A549 (cell line): Measurements from ENCODE around the gene PTGES. TPM values are rescaled to one million over a fixed set of nuclear protein-coding genes. Genes with fewer than 3 reads are reported as not detected.

Experiments
- ATAC-seq, 2 experiments: fragments of 200-7000 bp in 1 of 2; fragments of >200 bp in 1 of 2; cut with Nextera tagmentation in 1 of 2; cut with Tn5 transposase in 1 of 2; 3 replicates each; pipeline versions ENCODE4 v1.8.0 to v1.9.1; 2018 to 2020; ENCODE audit warnings: mild to moderate bottlenecking in 1 of 2, moderate library complexity in 1 of 2
- CTCF ChIA-PET: fragments of 300-600 bp; sonication (Branson Sonifier 250); formaldehyde crosslinking; extraction: SDS; loops from one replicate; lab custom pipeline; 2021; ENCODE audit warnings: antibody characterized with exemption, inconsistent platforms; lab: Yijun Ruan, JAX
- POLR2A ChIA-PET: fragments of 350-600 bp; formaldehyde crosslinking; extraction: SDS; loops from one replicate; lab custom pipeline; 2021; ENCODE audit warnings: antibody characterized with exemption, inconsistent platforms; lab: Yijun Ruan, JAX
- DNase-seq, 2 experiments: peaks; one replicate each; pipeline versions ENCODE4 v3.0.0 to v3.0.0-alpha.2; 2011 to 2016; ENCODE audit warnings: low read depth in 1 of 2, low spot score in 1 of 2
- FAIRE-seq: peaks from 2 replicates; lab custom pipeline; 2011; peaks lifted over from hg19 to GRCh38; lab: Jason Lieb, UNC
- H3K27ac ChIP-seq, 2 experiments: fragments of >200 bp; sonication (Bioruptor Twin); formaldehyde crosslinking; 3 replicates each; pipeline ENCODE4 v1.5.1; 2016 to 2017
- H3K4me1 ChIP-seq: fragments of >200 bp; sonication (Bioruptor Twin); formaldehyde crosslinking; 3 replicates; pipeline ENCODE4 v1.6.1; 2016
- H3K4me2 ChIP-seq: fragments of >200 bp; sonication (Bioruptor Twin); formaldehyde crosslinking; 3 replicates; pipeline ENCODE4 v1.6.1; 2016
- H3K4me3 ChIP-seq: fragments of >200 bp; sonication (Bioruptor Twin); formaldehyde crosslinking; 3 replicates; pipeline ENCODE4 v1.5.1; 2016
- H3K9me3 ChIP-seq: fragments of >200 bp; sonication (Bioruptor Twin); formaldehyde crosslinking; 3 replicates; pipeline ENCODE4 v1.6.1; 2016
- ATOH8 ChIP-seq: fragments of 250-450 bp; sonication (Bioruptor Pico); IDR thresholded peaks from 2 replicates; pipeline ENCODE4 v1.5.0; 2020; ENCODE audit warnings: low read depth, mild to moderate bottlenecking, moderate library complexity
- BCL3 ChIP-seq: fragments of >200 bp; sonication (Bioruptor Twin); formaldehyde crosslinking; IDR thresholded peaks from 3 replicates; pipeline ENCODE4 v1.6.1; 2016
- BHLHE40 ChIP-seq: IDR thresholded peaks from 2 replicates; pipeline ENCODE4 v1.6.1; 2012; ENCODE audit warnings: low read depth, low read length, inconsistent platforms
- CEBPB ChIP-seq, 2 experiments: fragments of >200 bp in 1 of 2; sonication (Bioruptor Twin) in 1 of 2; formaldehyde crosslinking in 1 of 2; IDR thresholded peaks; 2 replicates each; pipeline ENCODE4 v1.6.1; 2012 to 2016
- CHD2 ChIP-seq: fragments of 150-350 bp; IDR thresholded peaks from 2 replicates; pipeline ENCODE4 v1.6.1; 2014; ENCODE audit warnings: low read length; ENCODE audit not compliant: partially characterized antibody
- EHF ChIP-seq: fragments of 250-450 bp; sonication (Bioruptor Pico); IDR thresholded peaks from 2 replicates; pipeline ENCODE4 v1.5.0; 2020; ENCODE audit warnings: mild to moderate bottlenecking
- EP300 ChIP-seq, 2 experiments: fragments of >200 bp; sonication (Bioruptor Twin); formaldehyde crosslinking; IDR thresholded peaks; 2 replicates in 1 of 2; 3 replicates in 1 of 2; pipeline ENCODE4 v1.6.1; 2016 to 2017
- ESRRA ChIP-seq: fragments of 150-350 bp; IDR thresholded peaks from 2 replicates; pipeline ENCODE4 v1.6.1; 2014; ENCODE audit warnings: mild to moderate bottlenecking, low read length, borderline replicate concordance
- FOSB ChIP-seq: fragments of 250-450 bp; sonication (Bioruptor Pico); IDR thresholded peaks from 2 replicates; pipeline ENCODE4 v1.5.0; 2020; ENCODE audit warnings: mild to moderate bottlenecking, moderate library complexity
- FOSL2 ChIP-seq, 2 experiments: fragments of 450-650 bp in 1 of 2; fragments of >200 bp in 1 of 2; sonication (Bioruptor Twin) in 1 of 2; formaldehyde crosslinking; IDR thresholded peaks; 2 replicates each; pipeline versions ENCODE4 v1.5.0 to v1.6.1; 2016 to 2020; ENCODE audit warnings: mild to moderate bottlenecking in 1 of 2, moderate library complexity in 1 of 2
- GATA3 ChIP-seq: IDR thresholded peaks from 2 replicates; pipeline ENCODE4 v1.6.1; 2012; ENCODE audit warnings: borderline replicate concordance
- HDAC2 ChIP-seq: fragments of 200-600 bp; sonication (generic); IDR thresholded peaks from 2 replicates; pipeline ENCODE4 v1.6.1; 2016
- HMGXB4 ChIP-seq: fragments of 250-450 bp; sonication (Bioruptor Pico); IDR thresholded peaks from 2 replicates; pipeline ENCODE4 v1.5.0; 2021; ENCODE audit warnings: mild to moderate bottlenecking, moderate library complexity, borderline replicate concordance
- JUN ChIP-seq, 2 experiments: fragments of >200 bp; sonication (Bioruptor Twin); formaldehyde crosslinking; IDR thresholded peaks; 2 replicates in 1 of 2; 3 replicates in 1 of 2; pipeline ENCODE4 v1.6.1; 2016 to 2017
- JUNB ChIP-seq: fragments of >200 bp; sonication (Bioruptor Twin); formaldehyde crosslinking; IDR thresholded peaks from 2 replicates; pipeline ENCODE4 v1.6.1; 2016
- KDM5A ChIP-seq: fragments of 200-600 bp; sonication (generic); IDR thresholded peaks from 2 replicates; pipeline ENCODE4 v1.6.1; 2016; ENCODE audit warnings: antibody characterized with exemption, mild to moderate bottlenecking
- MAFK ChIP-seq: fragments of 450-650 bp; IDR thresholded peaks from 2 replicates; pipeline ENCODE4 v1.6.1; 2014; ENCODE audit not compliant: partially characterized antibody
- MAX ChIP-seq: IDR thresholded peaks from 2 replicates; pipeline ENCODE4 v1.6.1; 2012
- MYC ChIP-seq: IDR thresholded peaks from 2 replicates; pipeline ENCODE4 v1.6.1; 2012; ENCODE audit warnings: mild to moderate bottlenecking, inconsistent platforms, low read length, improper control_type of control experiment, borderline replicate concordance
- NFE2L2 ChIP-seq: fragments of 150-350 bp; conservative IDR thresholded peaks from 2 replicates; pipeline ENCODE4 v1.6.1; 2014; ENCODE audit warnings: low read length
- NPAS2 ChIP-seq: fragments of 250-450 bp; sonication (Bioruptor Pico); IDR thresholded peaks from 2 replicates; pipeline ENCODE4 v1.8.0; 2022; ENCODE audit warnings: mild to moderate bottlenecking, moderate library complexity, borderline replicate concordance
- RAD21 ChIP-seq, 2 experiments: fragments of >200 bp in 1 of 2; sonication (Bioruptor Twin) in 1 of 2; formaldehyde crosslinking in 1 of 2; IDR thresholded peaks in 1 of 2; conservative IDR thresholded peaks in 1 of 2; 2 replicates in 1 of 2; 3 replicates in 1 of 2; pipeline ENCODE4 v1.6.1; 2012 to 2018; ENCODE audit warnings: inconsistent platforms in 1 of 2
- RARB ChIP-seq: fragments of 250-450 bp; sonication (Bioruptor Pico); IDR thresholded peaks from 2 replicates; pipeline ENCODE4 v1.8.0; 2021; ENCODE audit warnings: mild to moderate bottlenecking, moderate library complexity
- SMC3 ChIP-seq: fragments of >200 bp; sonication (Bioruptor Twin); formaldehyde crosslinking; IDR thresholded peaks from 3 replicates; pipeline ENCODE4 v1.6.1; 2018; ENCODE audit warnings: inconsistent platforms
- SREBF2 ChIP-seq: fragments of 450-650 bp; IDR thresholded peaks from 2 replicates; pipeline ENCODE4 v1.6.1; 2014; ENCODE audit warnings: mild to moderate bottlenecking, moderate library complexity
- TFCP2L1 ChIP-seq: fragments of 250-450 bp; sonication (Bioruptor Pico); IDR thresholded peaks from 2 replicates; pipeline ENCODE4 v1.5.0; 2021; ENCODE audit warnings: mild to moderate bottlenecking
- TP53 ChIP-seq: fragments of 250-450 bp; sonication (Bioruptor Pico); IDR thresholded peaks from 2 replicates; pipeline ENCODE4 v1.5.0; 2021; ENCODE audit warnings: mild to moderate bottlenecking, moderate library complexity
- USF2 ChIP-seq: fragments of 450-650 bp; IDR thresholded peaks from 2 replicates; pipeline ENCODE4 v1.6.1; 2014; ENCODE audit warnings: antibody characterized with exemption
- ZNF302 ChIP-seq: fragments of 250-450 bp; sonication (Bioruptor Pico); IDR thresholded peaks from 2 replicates; pipeline ENCODE4 v1.9.0; 2021; ENCODE audit warnings: inconsistent platforms, mild to moderate bottlenecking, moderate library complexity
- ZSCAN20 ChIP-seq: fragments of 250-450 bp; sonication (Bioruptor Pico); IDR thresholded peaks from 2 replicates; pipeline ENCODE4 v1.8.0; 2022; ENCODE audit warnings: mild to moderate bottlenecking, moderate library complexity
- WGBS: methylation state at CpG from one replicate; pipeline ENCODE4 v1.1.6; 2017; ENCODE audit errors: missing lambda C conversion rate; 5-methylcytosine and 5-hydroxymethylcytosine counted together
- polyA plus RNA-seq, 4 experiments: library from polyadenylated mRNA; depleted of rRNA in 3 of 4; stranded (reverse); fragments of >200 nt; fragmentation: RNase III in 1 of 4; extraction: RNeasy Plus Mini Kit Qiagen cat#74134 plus additional on column Dnase treatment in 1 of 4; gene quantifications; 2 replicates in 3 of 4; 3 replicates in 1 of 4; pipeline ENCODE4 v1.2.3, GENCODE V29; 2011 to 2017

Gene PTGES
- polyA plus RNA-seq, 2 of the 4 experiments (the other 2 are of a cell fraction): 19.1 to 58.8 TPM

- FAIRE-seq (no peak), DNase-seq (peak; percentile 76 to 94), ATAC-seq (peak; percentile 28 to 45)
- no peak overlapping the region for H3K4me3 ChIP-seq
- no peak for TF ChIP-seq CHD2
- TF ChIP-seq USF2: 0 out of 2 replicates have a peak, but pooled peaks have one; percentile 24
- TF ChIP-seq BHLHE40: peak; percentile 69; the same call in 1 of the 2 replicates
- no peak for TF ChIP-seq HMGXB4
- TF ChIP-seq BCL3: peak; percentile 44; the same call in 1 of the 3 replicates
- TF ChIP-seq ESRRA: peak; percentile 67; the same call in 1 of the 2 replicates
- no peak for TF ChIP-seq ATOH8 (CRISPR knock-in tag)
- peak; percentile 63; the same call in 1 of the 2 replicates for TF ChIP-seq JUNB
- TF ChIP-seq SMC3: 0 out of 3 replicates have a peak, but pooled peaks have one; percentile 26
- no peak for TF ChIP-seq FOSB (CRISPR knock-in tag)
- no peak for TF ChIP-seq NPAS2 (CRISPR knock-in tag)
- peak; percentile 76 to 77; a peak in 4 of 5 replicates for TF ChIP-seq JUN (IDR thresholded peaks at IDR 0.05)
- peak; percentile 79 for TF ChIP-seq GATA3
- TF ChIP-seq MAX: peak; percentile 68
- no peak for TF ChIP-seq HDAC2
- no peak for TF ChIP-seq FOSL2 (IDR thresholded peaks at IDR 0.05)
- peak; percentile 64 for TF ChIP-seq FOSL2 (CRISPR knock-in tag; IDR thresholded peaks at IDR 0.05)
- no peak for TF ChIP-seq TP53
- no peak; a peak in 1 of 5 replicates for TF ChIP-seq RAD21 (conservative IDR thresholded peaks at IDR 0.05 in 1 of 2, IDR thresholded peaks at IDR 0.05 in 1 of 2)
- TF ChIP-seq ZSCAN20 (CRISPR knock-in tag): no peak
- TF ChIP-seq CEBPB (IDR thresholded peaks at IDR 0.05): peak in 1 of 2 experiments; percentile 54; a peak in 1 of 4 replicates
- TF ChIP-seq NFE2L2: no peak
- 0 out of 2 replicates have a peak, but pooled peaks have one; percentile 83 for TF ChIP-seq RARB (CRISPR knock-in tag)
- TF ChIP-seq EHF (CRISPR knock-in tag): peak; percentile 77
- TF ChIP-seq TFCP2L1 (CRISPR knock-in tag): peak; percentile 73
- TF ChIP-seq EP300 (IDR thresholded peaks at IDR 0.05): peak; percentile 64 to 89; a peak in 3 of 5 replicates
- no peak for TF ChIP-seq KDM5A
- no peak for TF ChIP-seq MYC
- TF ChIP-seq SREBF2: no peak
- no peak for TF ChIP-seq MAFK
- TF ChIP-seq ZNF302: no peak
- CTCF ChIA-PET: interaction anchor here (1.0 to 26.1 kb wide), 5 partner anchors 10 to 131 kb away, joined by 3 to 1179 read pairs (median 11); no protein-coding TSS in a partner anchor
- POLR2A ChIA-PET: no interaction called here
- H3K4me1 ChIP-seq: peaks cover 61% of the 10 kb centered on the region
- peak overlapping the region; percentile 79 to 89 for H3K27ac ChIP-seq
- no peaks in the 10 kb centered on the region for H3K9me3 ChIP-seq
- peak overlapping the region; percentile 61 for H3K4me2 ChIP-seq
- 29% methylated on average over 10 of the region's 10 CpGs for WGBS
These were observed 20.6 kb upstream of the PTGES start for GRCh38 chr9:129773262-129774048.
